ENCODE results near the gene CREBL2.

The CREBL2 gene

GRCh38 chr12:12681061-12681765, 69.5 kb downstream of the CREBL2 start:
- Histone ChIP-seq H3K27me3 (ENCODE audit: control insufficient read depth, low read length) (peaks cover 3% of the 10 kb centered on the region; the same call in 1 of the 2 replicates), H3K9me3 (ENCODE audit: control insufficient read depth, insufficient read depth, low read length) (no peaks in the 10 kb centered on the region), H4K20me1 (ENCODE audit: control insufficient read depth, insufficient read depth, low read depth, low read length) (no peaks in the 10 kb centered on the region), H3F3A (ENCODE audit: control insufficient read depth, insufficient read depth) (no peaks in the 10 kb centered on the region), H3K79me2 (ENCODE audit: control insufficient read depth, low read length) (no peaks in the 10 kb centered on the region), H3K27ac (ENCODE audit: low read depth, low read length) (no peak overlapping the region), H3K36me3 (ENCODE audit: control insufficient read depth, low read length) (no peaks in the 10 kb centered on the region), H3K4me1 (ENCODE audit: control insufficient read depth, low read length) (no peaks in the 10 kb centered on the region), H3K9me2 (replicated peaks; ENCODE audit: control insufficient read depth, low read length) (no peaks in the 10 kb centered on the region), H3K4me2 (ENCODE audit: low read length) (no peak overlapping the region), H3K4me3 (ENCODE audit: low read length) (no peak overlapping the region)
- no peak for TF ChIP-seq EZH2phosphoT487 (IDR thresholded peaks at IDR 0.05; ENCODE audit: borderline replicate concordance, low read length)

GRCh38 chr12:12682284-12682683, 70.6 kb downstream of the CREBL2 start:
- Histone ChIP-seq H3K27ac (ENCODE audit: low read depth, low read length) (no peak overlapping the region), H3K79me2 (ENCODE audit: control insufficient read depth, low read length) (no peaks in the 10 kb centered on the region), H3K4me3 (ENCODE audit: low read length) (no peak overlapping the region), H3F3A (ENCODE audit: control insufficient read depth, insufficient read depth) (no peaks in the 10 kb centered on the region), H3K4me2 (ENCODE audit: low read length) (no peak overlapping the region), H3K4me1 (ENCODE audit: control insufficient read depth, low read length) (no peaks in the 10 kb centered on the region), H3K27me3 (ENCODE audit: control insufficient read depth, low read length) (peaks cover 3% of the 10 kb centered on the region; the same call in 1 of the 2 replicates), H3K36me3 (ENCODE audit: control insufficient read depth, low read length) (no peaks in the 10 kb centered on the region), H4K20me1 (ENCODE audit: control insufficient read depth, insufficient read depth, low read depth, low read length) (no peaks in the 10 kb centered on the region), H3K9me3 (ENCODE audit: control insufficient read depth, insufficient read depth, low read length) (no peaks in the 10 kb centered on the region), H3K9me2 (replicated peaks; ENCODE audit: control insufficient read depth, low read length) (no peaks in the 10 kb centered on the region)
- TF ChIP-seq EZH2phosphoT487 (IDR thresholded peaks at IDR 0.05; ENCODE audit: borderline replicate concordance, low read length) (no peak), CTCF (IDR thresholded peaks at IDR 0.05; ENCODE audit: low read depth, low read length, poor library complexity, severe bottlenecking) (no peak)

- no peaks in the 10 kb centered on the region for H3K4me1 ChIP-seq (ENCODE audit: control insufficient read depth, low read length)
- H3K4me3 ChIP-seq (ENCODE audit: low read length), result no peak overlapping the region
- TF ChIP-seq EZH2phosphoT487 (IDR thresholded peaks at IDR 0.05; ENCODE audit: borderline replicate concordance, low read length), result no peak
- TF ChIP-seq CTCF (IDR thresholded peaks at IDR 0.05; ENCODE audit: low read depth, low read length, poor library complexity, severe bottlenecking), result no peak
- H3F3A ChIP-seq (ENCODE audit: control insufficient read depth, insufficient read depth), result no peaks in the 10 kb centered on the region
- no peaks in the 10 kb centered on the region for H3K9me2 ChIP-seq (replicated peaks; ENCODE audit: control insufficient read depth, low read length)
- H3K27me3 ChIP-seq (ENCODE audit: control insufficient read depth, low read length), result peaks cover 3% of the 10 kb centered on the region; the same call in 1 of the 2 replicates
- no peak overlapping the region for H3K4me2 ChIP-seq (ENCODE audit: low read length)
- no peaks in the 10 kb centered on the region for H4K20me1 ChIP-seq (ENCODE audit: control insufficient read depth, insufficient read depth, low read depth, low read length)
- no peaks in the 10 kb centered on the region for H3K79me2 ChIP-seq (ENCODE audit: control insufficient read depth, low read length)
- H3K9me3 ChIP-seq (ENCODE audit: control insufficient read depth, insufficient read depth, low read length), result no peaks in the 10 kb centered on the region
- no peak overlapping the region for H3K27ac ChIP-seq (ENCODE audit: low read depth, low read length)
- no peaks in the 10 kb centered on the region for H3K36me3 ChIP-seq (ENCODE audit: control insufficient read depth, low read length)
These were observed 71.5 kb downstream of the CREBL2 start for GRCh38 chr12:12683136-12683697.

GRCh38 chr12:12683725-12684124, 72.0 kb downstream of the CREBL2 start:
- Histone ChIP-seq H3F3A (ENCODE audit: control insufficient read depth, insufficient read depth) (no peaks in the 10 kb centered on the region), H3K4me1 (ENCODE audit: control insufficient read depth, low read length) (no peaks in the 10 kb centered on the region), H3K4me3 (ENCODE audit: low read length) (no peak overlapping the region), H3K9me2 (replicated peaks; ENCODE audit: control insufficient read depth, low read length) (no peaks in the 10 kb centered on the region), H3K9me3 (ENCODE audit: control insufficient read depth, insufficient read depth, low read length) (no peaks in the 10 kb centered on the region), H3K36me3 (ENCODE audit: control insufficient read depth, low read length) (no peaks in the 10 kb centered on the region), H3K27ac (ENCODE audit: low read depth, low read length) (no peak overlapping the region), H3K79me2 (ENCODE audit: control insufficient read depth, low read length) (no peaks in the 10 kb centered on the region), H3K4me2 (ENCODE audit: low read length) (no peak overlapping the region), H4K20me1 (ENCODE audit: control insufficient read depth, insufficient read depth, low read depth, low read length) (no peaks in the 10 kb centered on the region), H3K27me3 (ENCODE audit: control insufficient read depth, low read length) (peaks cover 3% of the 10 kb centered on the region; the same call in 1 of the 2 replicates)
- no peak for TF ChIP-seq CTCF (IDR thresholded peaks at IDR 0.05; ENCODE audit: low read depth, low read length, poor library complexity, severe bottlenecking)
- TF ChIP-seq EZH2phosphoT487 (IDR thresholded peaks at IDR 0.05; ENCODE audit: borderline replicate concordance, low read length), result no peak

All from DOHH2 (cell line).